K562 (cell line): ENCODE data around the gene IKZF4. TPM values are rescaled to one million over a fixed set of nuclear protein-coding genes. Genes with fewer than 3 reads are reported as not detected.

Experiments used
- ETV6 ChIP-seq, 3 experiments: fragments of 150-350 bp in 1 of 3; sonication (generic) in 1 of 3; formaldehyde crosslinking in 1 of 3; IDR thresholded peaks; 2 replicates each; pipeline versions ENCODE4 v1.6.1 to v1.8.0; 2014 to 2022; ENCODE audit warnings: borderline replicate concordance in 2 of 3, low read depth in 2 of 3, antibody characterized with exemption in 1 of 3, low read length in 1 of 3, mild to moderate bottlenecking in 1 of 3, missing genetic modification reagents in 1 of 3
- HDAC2 ChIP-seq: fragments of 450-650 bp; IDR thresholded peaks from 2 replicates; pipeline ENCODE4 v1.6.1; 2016; ENCODE audit warnings: mild to moderate bottlenecking
- HDAC3 ChIP-seq: fragments of 450-650 bp; IDR thresholded peaks from 2 replicates; pipeline ENCODE4 v1.6.1; 2018; ENCODE audit warnings: borderline replicate concordance, mild to moderate bottlenecking, moderate library complexity; ENCODE audit not compliant: partially characterized antibody
- HMG20A ChIP-seq: fragments of 450-650 bp; formaldehyde crosslinking; conservative IDR thresholded peaks from 2 replicates; pipeline ENCODE4 v1.4.0; 2020; ENCODE audit warnings: mild to moderate bottlenecking, mixed read lengths
- KDM5B ChIP-seq: fragments of 200-600 bp; sonication (generic); IDR thresholded peaks from 2 replicates; pipeline ENCODE4 v1.6.1; 2012; ENCODE audit warnings: low read depth, mild to moderate bottlenecking, moderate library complexity, low read length, control low read depth, inconsistent platforms; ENCODE audit not compliant: insufficient replicate concordance
- NBN ChIP-seq: fragments of 450-650 bp; IDR thresholded peaks from 2 replicates; pipeline ENCODE4 v1.6.1; 2016; ENCODE audit warnings: low read depth, mild to moderate bottlenecking
- PHTF2 ChIP-seq: fragments of 250-450 bp; sonication (Bioruptor Pico); IDR thresholded peaks from 2 replicates; pipeline ENCODE4 v1.5.0; 2021; ENCODE audit warnings: mild to moderate bottlenecking
- POLR2A ChIP-seq: fragments of 450-650 bp; conservative IDR thresholded peaks from 2 replicates; pipeline ENCODE4 v1.6.1; 2016
- RBM34 ChIP-seq: fragments of 200-400 bp; formaldehyde crosslinking; IDR thresholded peaks from 2 replicates; pipeline ENCODE4 v1.6.1; 2018; ENCODE audit warnings: low read length, borderline replicate concordance; ENCODE audit not compliant: insufficient read depth
- SETDB1 ChIP-seq: IDR thresholded peaks from one replicate; pipeline ENCODE4 v1.6.1; 2012; ENCODE audit warnings: low read length, control low read depth, inconsistent platforms
- U2AF1 ChIP-seq: fragments of 200-400 bp; formaldehyde crosslinking; optimal IDR thresholded peaks from 2 replicates; pipeline ENCODE3; 2017; ENCODE audit warnings: mild to moderate bottlenecking, low read depth, low read length, moderate library complexity
- ZNF253 ChIP-seq: fragments of 250-450 bp; sonication (Bioruptor Pico); conservative IDR thresholded peaks from 2 replicates; pipeline ENCODE4 v1.6.1; 2021; ENCODE audit warnings: mild to moderate bottlenecking
- ZNF347 ChIP-seq: fragments of 450-650 bp; formaldehyde crosslinking; IDR thresholded peaks from 2 replicates; pipeline ENCODE4 v1.4.0; 2020; ENCODE audit warnings: low read depth, mild to moderate bottlenecking, moderate library complexity
- ZNF511 ChIP-seq: sonication (generic); formaldehyde crosslinking; IDR thresholded peaks from 2 replicates; pipeline ENCODE4 v1.8.0; 2022; ENCODE audit warnings: mild to moderate bottlenecking, missing genetic modification reagents
- polyA plus RNA-seq, 8 experiments: library from polyadenylated mRNA; depleted of rRNA in 4 of 8; stranded (reverse) in 5 of 8; unstranded in 3 of 8; fragments of >200 nt; fragmentation: Nextera tagmentation in 2 of 8; fragmentation: Illumina TruSeq in 1 of 8; extraction: Ambion mirVana in 2 of 8; extraction: Trizol in 1 of 8; gene quantifications; 2 replicates each; pipeline versions ENCODE4 v1.2.1 to v1.2.3, GENCODE V29; 2011 to 2014; ENCODE audit warnings: inconsistent platforms in 1 of 8, missing spikeins in 1 of 8
- total RNA-seq, 7 experiments: library from RNA; depleted of rRNA in 6 of 7; stranded (reverse); fragments of >200 nt in 6 of 7; fragmentation: Illumina TruSeq in 2 of 7; extraction: Trizol in 2 of 7; gene quantifications; 2 replicates each; pipeline versions ENCODE4 v1.2.1 to v1.2.3, GENCODE V29; 2011 to 2021; ENCODE audit warnings: low replicate concordance in 1 of 7
- TF ChIP-seq, protein P1 (sequence below): fragments of 450-650 bp; IDR thresholded peaks from 2 replicates; pipeline ENCODE4 v1.6.1; 2016; ENCODE audit warnings: low read depth
- TF ChIP-seq, protein P2 (sequence below): fragments of 450-650 bp; formaldehyde crosslinking; IDR thresholded peaks from 2 replicates; pipeline ENCODE4 v1.4.0; 2020; ENCODE audit warnings: mild to moderate bottlenecking, moderate library complexity

IKZF4 gene
- total and polyA plus RNA-seq, 9 of the 15 experiments (the other 6 are each of a cell fraction or from before 2014, with no cell fraction given), result 1.9 to 16.3 (median 3.6) TPM

- TF ChIP-seq SETDB1 (no peak), ZNF511 (CRISPR knock-in tag) (no peak), PHTF2 (CRISPR knock-in tag) (peak; percentile 58; the same call in 1 of the 2 replicates), HDAC3 (no peak), HMG20A (CRISPR knock-in tag) (no peak), HDAC2 (0 out of 2 replicates have a peak, but pooled peaks have one; percentile 31), NBN (no peak), ETV6 (IDR thresholded peaks at IDR 0.05; ENCODE audit: borderline replicate concordance in 1 of 2, low read depth in 2 of 2, low read length in 1 of 2) (no peak), ETV6 (CRISPR knock-in tag; IDR thresholded peaks at IDR 0.05; ENCODE audit: borderline replicate concordance) (no peak), RBM34 (no peak), ZNF347 (CRISPR knock-in tag) (no peak), U2AF1 (no peak), KDM5B (peak; percentile 58), POLR2A (peak; percentile 83), ZNF253 (CRISPR knock-in tag) (no peak)
- TF ChIP-seq, protein P1, sequence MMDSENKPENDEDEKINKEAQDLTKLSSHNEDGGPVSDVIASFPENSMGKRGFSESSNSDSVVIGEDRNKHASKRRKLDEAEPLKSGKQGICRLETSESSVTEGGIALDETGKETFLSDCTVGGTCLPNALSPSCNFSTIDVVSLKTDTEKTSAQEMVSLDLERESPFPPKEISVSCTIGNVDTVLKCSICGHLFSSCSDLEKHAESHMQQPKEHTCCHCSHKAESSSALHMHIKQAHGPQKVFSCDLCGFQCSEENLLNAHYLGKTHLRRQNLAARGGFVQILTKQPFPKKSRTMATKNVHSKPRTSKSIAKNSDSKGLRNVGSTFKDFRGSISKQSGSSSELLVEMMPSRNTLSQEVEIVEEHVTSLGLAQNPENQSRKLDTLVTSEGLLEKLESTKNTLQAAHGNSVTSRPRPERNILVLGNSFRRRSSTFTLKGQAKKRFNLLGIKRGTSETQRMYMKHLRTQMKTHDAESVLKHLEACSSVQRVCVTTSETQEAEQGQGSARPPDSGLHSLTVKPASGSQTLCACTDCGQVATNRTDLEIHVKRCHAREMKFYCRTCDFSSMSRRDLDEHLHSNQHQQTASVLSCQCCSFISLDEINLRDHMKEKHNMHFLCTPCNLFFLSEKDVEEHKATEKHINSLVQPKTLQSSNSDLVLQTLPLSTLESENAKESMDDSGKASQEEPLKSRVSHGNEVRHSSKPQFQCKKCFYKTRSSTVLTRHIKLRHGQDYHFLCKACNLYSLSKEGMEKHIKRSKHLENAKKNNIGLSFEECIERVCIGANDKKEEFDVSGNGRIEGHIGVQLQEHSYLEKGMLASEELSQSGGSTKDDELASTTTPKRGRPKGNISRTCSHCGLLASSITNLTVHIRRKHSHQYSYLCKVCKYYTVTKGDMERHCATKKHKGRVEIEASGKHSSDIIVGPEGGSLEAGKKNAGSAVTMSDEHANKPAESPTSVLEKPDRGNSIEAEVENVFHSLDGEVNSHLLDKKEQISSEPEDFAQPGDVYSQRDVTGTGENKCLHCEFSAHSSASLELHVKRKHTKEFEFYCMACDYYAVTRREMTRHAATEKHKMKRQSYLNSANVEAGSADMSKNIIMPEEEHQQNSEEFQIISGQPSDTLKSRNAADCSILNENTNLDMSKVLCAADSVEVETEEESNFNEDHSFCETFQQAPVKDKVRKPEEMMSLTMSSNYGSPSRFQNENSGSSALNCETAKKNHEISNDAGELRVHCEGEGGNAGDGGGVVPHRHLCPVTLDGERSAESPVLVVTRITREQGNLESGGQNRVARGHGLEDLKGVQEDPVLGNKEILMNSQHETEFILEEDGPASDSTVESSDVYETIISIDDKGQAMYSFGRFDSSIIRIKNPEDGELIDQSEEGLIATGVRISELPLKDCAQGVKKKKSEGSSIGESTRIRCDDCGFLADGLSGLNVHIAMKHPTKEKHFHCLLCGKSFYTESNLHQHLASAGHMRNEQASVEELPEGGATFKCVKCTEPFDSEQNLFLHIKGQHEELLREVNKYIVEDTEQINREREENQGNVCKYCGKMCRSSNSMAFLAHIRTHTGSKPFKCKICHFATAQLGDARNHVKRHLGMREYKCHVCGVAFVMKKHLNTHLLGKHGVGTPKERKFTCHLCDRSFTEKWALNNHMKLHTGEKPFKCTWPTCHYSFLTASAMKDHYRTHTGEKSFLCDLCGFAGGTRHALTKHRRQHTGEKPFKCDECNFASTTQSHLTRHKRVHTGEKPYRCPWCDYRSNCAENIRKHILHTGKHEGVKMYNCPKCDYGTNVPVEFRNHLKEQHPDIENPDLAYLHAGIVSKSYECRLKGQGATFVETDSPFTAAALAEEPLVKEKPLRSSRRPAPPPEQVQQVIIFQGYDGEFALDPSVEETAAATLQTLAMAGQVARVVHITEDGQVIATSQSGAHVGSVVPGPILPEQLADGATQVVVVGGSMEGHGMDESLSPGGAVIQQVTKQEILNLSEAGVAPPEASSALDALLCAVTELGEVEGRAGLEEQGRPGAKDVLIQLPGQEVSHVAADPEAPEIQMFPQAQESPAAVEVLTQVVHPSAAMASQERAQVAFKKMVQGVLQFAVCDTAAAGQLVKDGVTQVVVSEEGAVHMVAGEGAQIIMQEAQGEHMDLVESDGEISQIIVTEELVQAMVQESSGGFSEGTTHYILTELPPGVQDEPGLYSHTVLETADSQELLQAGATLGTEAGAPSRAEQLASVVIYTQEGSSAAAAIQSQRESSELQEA, result no peak
- TF ChIP-seq, protein P2, sequence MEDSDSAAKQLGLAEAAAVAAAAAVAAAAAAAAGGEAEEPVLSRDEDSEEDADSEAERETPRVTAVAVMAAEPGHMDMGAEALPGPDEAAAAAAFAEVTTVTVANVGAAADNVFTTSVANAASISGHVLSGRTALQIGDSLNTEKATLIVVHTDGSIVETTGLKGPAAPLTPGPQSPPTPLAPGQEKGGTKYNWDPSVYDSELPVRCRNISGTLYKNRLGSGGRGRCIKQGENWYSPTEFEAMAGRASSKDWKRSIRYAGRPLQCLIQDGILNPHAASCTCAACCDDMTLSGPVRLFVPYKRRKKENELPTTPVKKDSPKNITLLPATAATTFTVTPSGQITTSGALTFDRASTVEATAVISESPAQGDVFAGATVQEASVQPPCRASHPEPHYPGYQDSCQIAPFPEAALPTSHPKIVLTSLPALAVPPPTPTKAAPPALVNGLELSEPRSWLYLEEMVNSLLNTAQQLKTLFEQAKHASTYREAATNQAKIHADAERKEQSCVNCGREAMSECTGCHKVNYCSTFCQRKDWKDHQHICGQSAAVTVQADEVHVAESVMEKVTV, result no peak
Observed at GRCh38 chr12:55996715-55997534, 23.9 kb upstream of the IKZF4 start, which contains the start of gene SUOX (continued).
